ENCODE measurements around the gene PHRF1. TPM values are rescaled to one million over a fixed set of nuclear protein-coding genes. Genes with fewer than 3 reads are reported as not detected.
A peak's percentile ranks its signal among the peaks of the same experiment; 100 is the strongest.

The PHRF1 gene
- total and polyA plus RNA-seq, 4 donors: 2.4 to 25.2 (median 18.8) TPM

GRCh38 chr11:529728-530411 is 46.4 kb upstream of the PHRF1 start (continued):
- TF ChIP-seq REST (IDR thresholded peaks at IDR 0.05): no peak

- Histone ChIP-seq H3K27ac (ENCODE audit: low read depth in 1 of 2, low read length in 2 of 2) (no peak overlapping the region), H3K27me3 (ENCODE audit: control insufficient read depth in 4 of 4, insufficient read depth in 4 of 4, low read length in 3 of 4) (no peaks in the 10 kb centered on the region), H3K36me3 (ENCODE audit: control insufficient read depth in 4 of 4, insufficient read depth in 3 of 4, low read depth in 1 of 4, low read length in 3 of 4) (peaks cover 0 to 11% (median 6%) of the 10 kb centered on the region in 4 donors), H3K9me3 (ENCODE audit: control insufficient read depth in 4 of 4, low read length in 3 of 4) (no peaks in the 10 kb centered on the region), H3K4me3 (ENCODE audit: low read depth in 1 of 3, low read length in 3 of 3) (no peak overlapping the region), H3K9ac (ENCODE audit: low read depth in 1 of 2, low read length in 2 of 2) (no peak overlapping the region), H3K4me1 (ENCODE audit: control insufficient read depth in 4 of 4, insufficient read depth in 4 of 4, low read length in 3 of 4) (peaks cover 5 to 20% (median 14%) of the 10 kb centered on the region in 4 donors)
- DNase-seq (ENCODE audit: low spot score): peak; percentile 30
- 94% methylated on average over 28 of the region's 28 CpGs for WGBS
- TF ChIP-seq HNF4A (conservative IDR thresholded peaks at IDR 0.05) (no peak), REST (IDR thresholded peaks at IDR 0.05) (no peak), RXRA (IDR thresholded peaks at IDR 0.05) (no peak), CTCF (IDR thresholded peaks at IDR 0.05; ENCODE audit: low read depth, low read length, missing input control) (no peak), SP1 (IDR thresholded peaks at IDR 0.05) (no peak), FOXA2 (IDR thresholded peaks at IDR 0.05) (no peak), HNF4G (IDR thresholded peaks at IDR 0.05) (no peak), YY1 (IDR thresholded peaks at IDR 0.05) (no peak), NR2F2 (IDR thresholded peaks at IDR 0.05) (no peak), JUND (IDR thresholded peaks at IDR 0.05) (no peak), ATF3 (IDR thresholded peaks at IDR 0.05) (no peak), RAD21 (IDR thresholded peaks at IDR 0.05) (no peak), GABPA (IDR thresholded peaks at IDR 0.05 in 1 of 2, conservative IDR thresholded peaks at IDR 0.05 in 1 of 2) (no peak)
- TF ChIP-seq, protein P1, sequence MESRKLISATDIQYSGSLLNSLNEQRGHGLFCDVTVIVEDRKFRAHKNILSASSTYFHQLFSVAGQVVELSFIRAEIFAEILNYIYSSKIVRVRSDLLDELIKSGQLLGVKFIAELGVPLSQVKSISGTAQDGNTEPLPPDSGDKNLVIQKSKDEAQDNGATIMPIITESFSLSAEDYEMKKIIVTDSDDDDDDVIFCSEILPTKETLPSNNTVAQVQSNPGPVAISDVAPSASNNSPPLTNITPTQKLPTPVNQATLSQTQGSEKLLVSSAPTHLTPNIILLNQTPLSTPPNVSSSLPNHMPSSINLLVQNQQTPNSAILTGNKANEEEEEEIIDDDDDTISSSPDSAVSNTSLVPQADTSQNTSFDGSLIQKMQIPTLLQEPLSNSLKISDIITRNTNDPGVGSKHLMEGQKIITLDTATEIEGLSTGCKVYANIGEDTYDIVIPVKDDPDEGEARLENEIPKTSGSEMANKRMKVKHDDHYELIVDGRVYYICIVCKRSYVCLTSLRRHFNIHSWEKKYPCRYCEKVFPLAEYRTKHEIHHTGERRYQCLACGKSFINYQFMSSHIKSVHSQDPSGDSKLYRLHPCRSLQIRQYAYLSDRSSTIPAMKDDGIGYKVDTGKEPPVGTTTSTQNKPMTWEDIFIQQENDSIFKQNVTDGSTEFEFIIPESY (IDR thresholded peaks at IDR 0.05): no peak
Measured at GRCh38 chr11:530960-531831, 45.1 kb upstream of the PHRF1 start.
